CD4-positive, alpha-beta T cell treated with Interleukin-6 at 100 ng/mL for 8 hours (primary cell): ENCODE data around the gene SCN9A.

ENCODE experiments used
- DNase-seq: peaks from one replicate; pipeline ENCODE4 v3.0.0-alpha.2; 2020; ENCODE audit warnings: mixed read lengths, low spot score

SCN9A gene

GRCh38 chr2:166173263-166173662 lies 202.5 kb downstream of the SCN9A start:
- DNase-seq: no peak

GRCh38 chr2:166171216-166171615 lies 204.5 kb downstream of the SCN9A start:
- DNase-seq: no peak

GRCh38 chr2:166170356-166170755 lies 205.4 kb downstream of the SCN9A start:
- no peak for DNase-seq

GRCh38 chr2:166167449-166167848 lies 208.3 kb downstream of the SCN9A start:
- DNase-seq: no peak

- no peak for DNase-seq
These were observed 212.0 kb downstream of the SCN9A start for GRCh38 chr2:166163775-166164174.

- DNase-seq: no peak
These were observed 217.2 kb downstream of the SCN9A start for GRCh38 chr2:166158546-166158945.

- no peak for DNase-seq
These were observed 218.2 kb downstream of the SCN9A start for GRCh38 chr2:166157578-166157977.

GRCh38 chr2:166156985-166157490 lies 218.7 kb downstream of the SCN9A start:
- no peak for DNase-seq

GRCh38 chr2:166155589-166155988 lies 220.2 kb downstream of the SCN9A start:
- no peak for DNase-seq

- DNase-seq: no peak
These were observed 220.9 kb downstream of the SCN9A start for GRCh38 chr2:166154685-166155338.

GRCh38 chr2:166152064-166152463 lies 223.7 kb downstream of the SCN9A start:
- DNase-seq: no peak

- no peak for DNase-seq
These were observed 227.0 kb downstream of the SCN9A start for GRCh38 chr2:166148500-166149400.

- no peak for DNase-seq
These were observed 227.9 kb downstream of the SCN9A start for GRCh38 chr2:166147883-166148282.
